ENCODE results near the gene MIEF1.

MIEF1 gene

DNA sequence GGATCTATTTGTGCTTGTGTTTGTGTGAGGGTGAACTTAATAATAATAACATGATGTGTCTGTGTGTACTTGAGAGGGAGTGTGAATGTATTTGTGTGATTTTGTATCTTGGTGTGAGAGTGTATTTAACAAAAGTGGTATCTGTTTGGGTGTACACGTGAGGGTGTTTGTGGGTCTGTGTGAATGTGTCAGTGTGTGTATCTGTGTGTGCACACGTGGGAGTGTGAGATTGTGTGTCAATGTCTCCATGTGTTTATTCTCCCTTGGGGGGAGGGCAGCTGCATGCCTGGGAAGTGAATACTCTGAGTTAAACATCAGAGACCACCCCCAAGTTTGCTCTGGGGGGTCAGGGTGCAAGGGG lies 45.5 kb downstream of the MIEF1 start:
- no peak overlapping the region for H3K4me3 ChIP-seq (ENCODE audit: low read length)
- no peak for TF ChIP-seq ZNF274 (IDR thresholded peaks at IDR 0.05; ENCODE audit: low read depth, low read length)

DNA sequence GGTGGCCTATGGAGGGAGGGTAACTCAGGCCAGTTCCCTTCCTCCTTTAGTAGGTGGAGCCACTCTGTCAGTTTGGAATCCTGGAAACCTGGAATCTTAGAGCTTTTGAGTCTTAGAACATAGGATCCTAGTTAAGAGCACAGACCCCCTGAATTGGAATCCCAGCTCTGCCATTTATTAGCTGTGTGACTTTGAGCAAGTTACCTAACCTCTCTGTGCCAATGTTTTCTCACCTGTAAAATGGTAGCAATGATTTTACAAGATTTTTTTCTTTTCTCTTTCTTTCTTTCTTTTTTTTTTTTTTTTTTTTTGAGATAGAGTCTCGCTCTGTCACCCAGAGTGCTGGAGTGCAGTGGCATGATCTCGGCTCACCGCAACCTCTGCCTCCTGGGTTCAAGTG lies 51.3 kb downstream of the MIEF1 start:
- TF ChIP-seq ZNF274 (IDR thresholded peaks at IDR 0.05; ENCODE audit: low read depth, low read length), result no peak

DNA sequence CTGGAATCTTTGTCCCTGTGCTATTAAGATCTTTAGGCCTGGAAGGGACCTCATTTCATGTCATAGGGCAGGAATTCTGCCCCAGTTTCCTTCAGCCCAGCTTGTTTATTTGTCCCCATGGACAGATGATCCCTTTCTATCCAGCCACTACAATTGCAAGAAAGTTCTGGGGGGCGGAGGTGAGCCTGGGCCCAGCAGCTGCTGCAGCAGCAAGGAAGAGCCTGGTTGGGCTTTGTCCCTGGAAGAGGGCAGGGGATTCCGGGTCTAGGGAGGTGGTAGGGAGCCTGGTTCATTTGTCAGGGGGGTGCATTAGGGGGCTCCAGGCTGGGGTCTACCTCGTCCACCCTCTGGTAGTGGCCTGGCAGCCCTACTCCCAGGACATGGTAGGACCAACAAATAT lies 52.1 kb downstream of the MIEF1 start:
- TF ChIP-seq ZNF274 (IDR thresholded peaks at IDR 0.05; ENCODE audit: low read depth, low read length), result no peak
- no peak overlapping the region for H3K4me3 ChIP-seq (ENCODE audit: low read length)

More for the DNA sequence above, 51.3 kb downstream of the MIEF1 start:
- no peak overlapping the region for H3K4me3 ChIP-seq (ENCODE audit: low read length)

DNA sequence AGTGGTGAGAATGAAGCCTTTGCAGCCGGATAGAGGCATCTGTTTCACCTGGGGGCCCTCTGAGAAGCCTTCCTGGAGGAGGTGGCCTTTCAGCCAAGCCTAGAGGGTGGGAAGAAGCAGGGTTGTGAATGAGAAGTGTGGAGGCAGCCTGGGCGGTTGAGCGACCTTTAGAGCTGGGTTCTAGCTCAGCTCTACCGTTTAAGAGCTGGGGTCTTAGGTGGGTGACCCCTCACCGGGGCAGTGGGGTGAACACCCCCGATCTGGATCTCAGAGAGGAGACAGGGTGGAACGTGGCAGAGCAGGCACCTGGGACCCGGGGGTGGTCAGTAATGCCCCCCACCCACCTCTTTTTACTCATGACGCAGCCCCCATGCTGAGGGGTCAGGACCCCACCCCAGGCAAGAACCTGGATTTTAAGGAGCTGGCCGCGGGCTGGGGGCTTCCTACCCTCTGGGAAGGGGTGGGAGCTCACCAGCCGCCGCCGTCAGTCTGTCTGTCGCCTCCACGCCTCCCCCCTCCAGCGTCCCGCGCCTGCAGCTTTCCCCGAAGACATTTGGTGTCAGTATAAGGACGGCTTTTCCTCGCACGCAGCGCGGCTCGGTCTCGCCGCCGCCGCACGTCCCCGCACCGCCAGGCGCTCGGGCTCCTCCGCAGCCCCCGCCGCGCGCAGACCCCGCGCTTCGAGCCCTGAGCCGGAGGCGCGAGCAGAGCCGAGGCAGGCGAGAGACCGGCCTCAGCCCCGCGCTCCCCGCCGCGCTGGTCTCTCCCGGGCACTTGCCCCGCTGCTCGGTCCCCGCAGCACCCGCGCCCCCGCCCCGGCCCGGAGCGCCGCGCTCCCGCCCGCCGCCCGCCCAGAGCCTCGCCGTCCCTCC lies 55.1 kb downstream of the MIEF1 start:
- no peak for TF ChIP-seq ZNF274 (IDR thresholded peaks at IDR 0.05; ENCODE audit: low read depth, low read length)
- no peak overlapping the region for H3K4me3 ChIP-seq (ENCODE audit: low read length)

DNA sequence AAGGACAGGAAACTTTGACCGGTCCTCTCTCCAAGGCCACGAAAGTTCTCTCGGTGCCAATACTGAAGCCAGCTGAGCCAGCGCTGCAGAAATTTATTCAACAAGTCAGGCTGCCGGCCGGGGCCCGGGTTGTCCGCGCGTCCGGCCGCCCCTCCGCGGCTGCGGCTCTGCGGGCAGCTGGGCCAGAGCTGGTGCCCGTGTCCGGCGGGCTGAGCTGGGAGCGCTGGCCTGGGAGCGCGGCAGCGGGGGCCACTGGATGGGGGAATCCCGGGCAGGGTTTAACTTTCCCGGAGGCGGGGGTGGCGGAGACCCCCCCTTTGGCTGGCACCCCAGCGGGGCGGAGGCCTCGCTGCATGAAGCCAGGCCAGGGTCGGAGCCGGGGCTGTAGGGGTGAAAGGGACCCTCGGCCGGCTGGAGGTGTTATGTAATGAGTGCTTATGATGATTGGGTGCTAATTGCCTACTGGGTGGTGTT lies 56.2 kb downstream of the MIEF1 start:
- TF ChIP-seq ZNF274 (IDR thresholded peaks at IDR 0.05; ENCODE audit: low read depth, low read length), result no peak
- H3K4me3 ChIP-seq (ENCODE audit: low read length), result no peak overlapping the region

DNA sequence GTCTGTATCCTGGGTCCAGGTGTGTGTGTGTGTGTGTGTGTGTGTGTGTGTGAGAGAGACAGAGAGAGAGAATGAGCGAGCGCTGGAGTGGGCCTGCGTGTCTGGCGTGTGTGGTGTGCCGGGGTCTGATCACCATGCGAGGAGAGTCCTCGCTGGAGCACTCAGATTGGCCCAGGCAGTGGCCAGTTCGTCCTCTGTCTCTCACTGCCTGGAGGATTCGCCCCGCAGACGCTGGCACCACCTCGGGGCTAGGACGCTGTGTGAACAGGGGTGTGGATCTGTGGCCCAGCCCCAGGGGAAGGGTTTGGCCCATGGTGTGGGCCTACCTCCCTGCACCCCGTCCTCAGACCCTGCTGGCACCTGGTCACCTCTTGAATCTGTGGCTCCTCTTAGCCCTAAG lies 56.9 kb downstream of the MIEF1 start:
- TF ChIP-seq ZNF274 (IDR thresholded peaks at IDR 0.05; ENCODE audit: low read depth, low read length), result no peak
- no peak overlapping the region for H3K4me3 ChIP-seq (ENCODE audit: low read length)

DNA sequence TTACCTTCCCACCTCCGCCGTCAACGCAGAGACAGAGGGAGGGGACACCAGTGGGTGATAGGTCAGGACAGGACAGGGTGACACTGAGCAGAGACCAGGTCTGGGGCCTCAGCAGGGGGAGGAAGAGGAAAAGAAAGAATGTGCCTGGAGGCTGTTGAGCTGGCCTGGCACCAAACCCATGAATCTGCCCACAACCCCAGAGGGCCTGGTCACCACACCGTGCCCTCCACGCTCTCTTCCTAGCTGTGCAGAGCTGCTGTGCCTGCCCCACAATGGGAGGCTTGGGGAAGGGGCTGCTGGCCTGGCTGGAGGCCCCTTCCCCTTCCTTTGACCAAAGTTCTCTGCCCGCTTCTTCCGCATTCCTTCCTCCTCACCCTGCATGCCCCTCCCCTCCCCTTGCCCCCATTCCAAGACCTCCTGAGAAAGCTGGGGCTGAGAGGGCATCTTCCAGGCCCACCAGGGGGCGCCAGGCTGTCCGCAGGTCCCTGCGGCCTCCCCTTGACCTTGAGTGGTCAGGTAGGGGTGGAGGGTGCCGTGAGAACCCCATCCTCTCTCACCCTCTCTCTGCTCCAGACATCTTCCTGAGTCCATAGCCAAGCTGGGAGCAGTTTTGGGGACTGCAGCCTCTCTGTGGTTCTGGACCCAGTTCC lies 57.5 kb downstream of the MIEF1 start:
- no peak for TF ChIP-seq ZNF274 (IDR thresholded peaks at IDR 0.05; ENCODE audit: low read depth, low read length)
- no peak overlapping the region for H3K4me3 ChIP-seq (ENCODE audit: low read length)

DNA sequence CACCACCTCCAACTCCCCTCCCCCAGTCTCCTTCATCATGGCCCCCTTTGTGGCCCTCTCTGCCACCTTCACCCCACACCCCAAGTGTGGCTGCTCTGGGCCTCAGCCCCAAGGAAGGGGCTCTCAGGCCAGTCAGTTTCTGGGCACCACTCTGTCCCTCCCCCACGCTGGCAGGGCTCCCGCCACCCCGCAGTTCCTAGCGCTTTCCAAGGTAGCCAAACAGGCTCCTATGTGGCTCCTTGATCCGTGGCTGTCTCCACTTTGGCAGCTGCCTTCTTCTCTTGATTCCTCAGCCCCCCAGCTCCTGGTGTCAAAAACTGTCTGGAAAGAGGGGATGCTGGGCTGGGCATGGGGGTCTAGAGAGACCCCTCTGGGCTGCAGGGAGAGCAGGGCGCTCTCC lies 58.0 kb downstream of the MIEF1 start:
- TF ChIP-seq ZNF274 (IDR thresholded peaks at IDR 0.05; ENCODE audit: low read depth, low read length), result no peak
- H3K4me3 ChIP-seq (ENCODE audit: low read length), result no peak overlapping the region

DNA sequence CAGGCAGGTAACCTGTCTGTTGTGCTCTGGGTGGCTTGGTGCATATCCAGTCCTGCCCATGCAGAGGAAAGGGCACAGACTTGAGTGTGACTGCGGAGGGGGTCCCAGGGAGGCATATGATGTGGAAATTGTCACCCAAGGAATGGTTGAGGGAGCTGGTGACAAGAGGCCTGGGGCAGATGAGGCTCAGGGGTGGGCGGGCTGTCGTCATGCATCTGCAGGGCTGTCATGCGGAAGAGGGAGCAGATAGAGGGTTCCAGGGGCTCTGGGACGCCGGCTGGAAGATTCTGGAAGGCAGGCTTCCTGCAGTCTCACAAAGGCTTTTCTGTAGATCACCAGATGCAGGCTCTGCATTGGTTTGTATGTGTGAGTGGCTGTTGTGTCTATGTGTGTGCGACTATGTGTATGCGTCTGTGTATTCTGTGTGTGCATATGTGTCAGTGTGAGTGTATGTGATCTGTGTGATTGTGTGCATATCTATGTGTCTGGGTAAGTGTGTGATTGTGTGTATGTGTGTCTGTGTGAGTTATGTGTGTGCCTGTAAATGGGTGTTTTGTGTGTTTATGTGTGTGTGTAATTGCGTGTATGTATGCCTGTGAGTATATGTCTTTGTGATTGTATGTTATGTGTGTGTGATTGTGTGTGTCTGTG lies 60.9 kb downstream of the MIEF1 start:
- TF ChIP-seq ZNF274 (IDR thresholded peaks at IDR 0.05; ENCODE audit: low read depth, low read length), result no peak
- no peak overlapping the region for H3K4me3 ChIP-seq (ENCODE audit: low read length)

DNA sequence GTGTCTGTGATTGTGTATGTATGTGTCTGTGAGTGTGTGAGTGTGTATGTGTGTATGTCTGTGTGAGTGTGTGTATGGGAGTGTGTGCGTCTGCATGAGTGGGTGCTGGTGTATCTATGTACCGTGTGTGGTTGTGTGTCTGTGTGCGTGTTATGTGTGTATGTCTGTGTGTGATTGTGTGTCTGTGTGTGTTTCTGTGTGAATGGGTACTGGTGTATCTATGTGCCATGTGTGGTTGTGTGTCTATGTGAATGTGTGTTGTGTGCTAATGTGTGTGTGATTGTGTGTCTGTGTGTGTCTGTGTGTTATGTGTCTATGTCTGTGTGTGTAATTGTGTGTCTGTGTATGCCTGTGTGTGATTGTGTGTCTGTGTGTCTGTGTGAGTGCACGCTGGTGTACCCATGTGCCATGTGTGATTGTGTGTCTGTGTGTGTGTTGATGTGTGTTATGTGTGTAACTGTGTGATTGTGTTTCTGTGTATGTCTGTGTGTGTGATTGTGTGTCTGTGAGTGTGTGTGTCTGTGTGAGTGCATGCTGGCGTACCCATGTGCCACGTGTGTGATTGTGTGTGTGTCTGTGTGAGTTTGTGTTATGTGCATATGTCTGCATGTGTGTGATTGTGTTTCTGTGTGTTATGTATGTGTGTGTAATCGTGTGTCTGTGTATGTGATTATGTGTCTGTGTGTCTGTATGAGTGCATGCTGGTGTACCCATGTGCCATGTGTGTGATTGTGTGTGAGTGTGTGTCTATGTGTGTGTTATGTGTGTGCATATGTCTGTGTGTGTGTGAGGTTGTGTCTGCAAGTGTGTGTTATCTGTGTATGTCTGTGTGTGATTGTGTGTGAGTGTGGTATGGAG lies 61.7 kb downstream of the MIEF1 start:
- no peak for TF ChIP-seq ZNF274 (IDR thresholded peaks at IDR 0.05; ENCODE audit: low read depth, low read length)
- H3K4me3 ChIP-seq (ENCODE audit: low read length), result no peak overlapping the region

DNA sequence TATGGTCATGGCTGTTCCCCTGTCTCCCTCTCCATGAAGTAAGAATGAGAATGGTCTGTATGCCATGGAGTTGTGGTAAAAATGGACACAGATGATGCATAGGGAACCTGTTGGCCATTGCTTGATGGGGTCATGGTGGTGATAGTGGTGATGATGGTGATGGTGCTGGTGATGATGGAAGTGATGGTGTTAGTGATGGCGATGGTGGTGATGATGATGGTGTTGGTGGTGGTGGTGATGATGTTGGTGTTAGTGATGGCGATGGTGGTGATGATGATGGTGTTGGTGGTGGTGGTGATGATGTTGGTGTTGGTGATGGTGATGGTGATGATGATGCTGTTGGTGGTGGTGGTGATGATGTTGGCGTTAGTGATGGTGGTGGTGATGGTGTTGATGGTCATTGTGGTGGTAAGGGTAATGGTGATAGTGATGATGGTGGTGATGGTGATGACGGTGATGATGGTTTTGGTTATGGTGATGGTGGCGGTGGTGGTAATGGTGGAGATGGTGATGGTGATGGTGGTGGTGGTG lies 63.4 kb downstream of the MIEF1 start:
- TF ChIP-seq ZNF274 (IDR thresholded peaks at IDR 0.05; ENCODE audit: low read depth, low read length), result no peak
- H3K4me3 ChIP-seq (ENCODE audit: low read length), result no peak overlapping the region

DNA sequence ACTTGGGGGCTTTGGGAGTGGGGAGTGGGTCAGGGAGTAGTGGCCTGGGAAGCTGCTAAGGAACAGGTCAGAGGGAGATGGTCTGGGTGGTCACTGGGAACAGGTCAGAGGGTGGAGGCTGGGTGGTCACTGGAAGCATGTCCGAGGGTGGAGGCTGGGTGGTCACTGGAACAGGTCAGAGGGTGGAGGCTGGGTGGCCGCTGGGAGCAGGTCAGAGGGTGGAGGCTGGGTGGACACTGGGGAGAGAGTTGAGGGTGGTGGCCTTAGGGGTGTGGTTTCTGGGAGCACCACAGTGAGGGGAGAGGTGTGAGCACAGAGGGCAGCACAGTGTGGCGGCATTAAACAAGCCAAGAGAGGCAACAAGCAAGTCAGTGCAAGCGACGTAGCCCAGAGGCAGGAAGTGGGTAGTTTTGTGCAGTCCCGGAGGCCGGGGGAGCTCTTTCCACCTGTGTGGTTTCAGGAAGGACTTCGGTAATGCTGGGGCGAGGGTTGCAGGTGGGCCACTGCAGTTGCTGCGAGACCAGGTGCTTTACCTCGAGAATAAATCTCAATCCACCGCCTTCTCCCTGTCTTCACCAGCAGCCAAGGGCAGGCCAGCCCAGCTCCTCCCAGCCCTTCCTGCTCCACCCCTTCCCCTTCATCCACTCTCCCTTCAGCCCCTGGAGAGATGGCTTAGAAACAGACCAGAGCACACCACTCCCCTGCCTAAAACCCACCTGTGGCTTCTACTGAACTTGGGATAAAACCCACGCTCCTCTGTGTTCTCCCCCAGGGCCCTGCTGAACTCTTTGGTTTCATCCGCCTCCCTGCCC lies 65.3 kb downstream of the MIEF1 start:
- TF ChIP-seq ZNF274 (IDR thresholded peaks at IDR 0.05; ENCODE audit: low read depth, low read length), result no peak
- no peak overlapping the region for H3K4me3 ChIP-seq (ENCODE audit: low read length)
